ENCODE measurements around the gene RYR1. TPM values are rescaled to one million over a fixed set of nuclear protein-coding genes. Genes with fewer than 3 reads are reported as not detected.

The RYR1 gene
- total and polyA plus RNA-seq, 10 of the 15 experiments (the other 5 are each of a cell fraction or from before 2014, with no cell fraction given), result under 0.01 to 0.32 (median 0.07) TPM; not detected in 1

GRCh38 chr19:38502410-38503076 is 69.1 kb downstream of the RYR1 start (continued):
- TF ChIP-seq PRDM15 (CRISPR knock-in tag; IDR thresholded peaks at IDR 0.05) (no peak), NR2C2 (IDR thresholded peaks at IDR 0.05; ENCODE audit: borderline replicate concordance, control insufficient read depth, insufficient read length, low read depth) (no peak), IRF4 (IDR thresholded peaks at IDR 0.05; ENCODE audit: low read depth, low read length) (no peak)

GRCh38 chr19:38503077-38503410 is 69.6 kb downstream of the RYR1 start:
- Histone ChIP-seq H3K27ac (ENCODE audit: control insufficient read depth, insufficient read depth) (no peak overlapping the region), H3K36me3 (ENCODE audit: control insufficient read depth in 2 of 2, insufficient read depth in 2 of 2, low read length in 1 of 2) (no peaks in the 10 kb centered on the region), H3K4me2 (ENCODE audit: control insufficient read depth, insufficient read depth) (no peak overlapping the region), H3K4me3 (no peak overlapping the region), H3K79me2 (ENCODE audit: control insufficient read depth, insufficient read depth, low read length) (no peaks in the 10 kb centered on the region), H3K4me1 (ENCODE audit: control insufficient read depth, insufficient read depth, low read length) (no peaks in the 10 kb centered on the region; the same call in 1 of the 2 replicates), H2AFZ (ENCODE audit: control insufficient read depth, low read depth, low read length) (no peak overlapping the region), H4K20me1 (ENCODE audit: control insufficient read depth, insufficient read depth) (no peaks in the 10 kb centered on the region; the same call in 1 of the 2 replicates), H3K9me3 (replicated peaks; ENCODE audit: control insufficient read depth, insufficient read depth, low read length) (no peaks in the 10 kb centered on the region), H3K9ac (ENCODE audit: control insufficient read depth, insufficient read depth, low read length) (no peak overlapping the region), H3K27me3 (replicated peaks in 1 of 2; ENCODE audit: control insufficient read depth in 2 of 2, insufficient read depth in 2 of 2, low read length in 1 of 2) (no peaks in the 10 kb centered on the region)
- BruUV-seq (replicated peaks), result no TSS peak
- ChIA-PET POLR2A (no interaction called here), RAD21 (ENCODE audit: unreplicated experiment) (no interaction called here), CTCF (interaction anchor here (0.7 to 1.1 kb wide), 2 partner anchors 100 to 206 kb away, joined by 3 read pairs; partner anchors contain the start of gene FAM98C), SMC1A (ENCODE audit: uncharacterized antibody, unreplicated experiment) (no interaction called here)
- intact Hi-C loops (cut with micrococcal nuclease; ENCODE audit: unreplicated experiment), result no loop called here
- FAIRE-seq (no peak), ATAC-seq (no peak), DNase-seq (ENCODE audit: low read depth, low spot score) (no peak)
- TF ChIP-seq SP1 (IDR thresholded peaks at IDR 0.05; ENCODE audit: low read depth, low read length) (no peak), IRF4 (IDR thresholded peaks at IDR 0.05; ENCODE audit: low read depth, low read length) (no peak), SREBF1 (IDR thresholded peaks at IDR 0.05; ENCODE audit: low read length) (no peak), ETV6 (conservative IDR thresholded peaks at IDR 0.05 in 1 of 2, IDR thresholded peaks at IDR 0.05 in 1 of 2; ENCODE audit: borderline replicate concordance in 1 of 2, low read depth in 1 of 2) (no peak), ZNF622 (IDR thresholded peaks at IDR 0.05) (no peak), POU2F2 (IDR thresholded peaks at IDR 0.05; ENCODE audit: borderline replicate concordance, low read depth, low read length) (no peak; the same call in 2 of the 3 replicates), TBL1XR1 (IDR thresholded peaks at IDR 0.05; ENCODE audit: low read depth, low read length) (no peak), ZNF217 (IDR thresholded peaks at IDR 0.05) (no peak), KDM1A (IDR thresholded peaks at IDR 0.05; ENCODE audit: borderline replicate concordance) (no peak)
- 21% methylated on average over 4 of the region's 4 CpGs for WGBS (ENCODE audit: insufficient coverage, insufficient replicate concordance, low lambda C conversion rate, missing lambda C conversion rate)
- in situ Hi-C loops (cut with MboI), result no loop called here
